NCI-H2196 treated with DMSO at 0.1 percent for 48 hours (cell line): Measurements from ENCODE around the gene FRMD4A.
"Not testable (repeated sequence)": the region's sequence is repeated elsewhere in the genome, so short reads cannot be mapped to it uniquely, and the experiment has no call there.

Experiments used
- DNase-seq: peaks from one replicate; lab custom pipeline; 2025; ENCODE audit not compliant: unreplicated experiment; lab: John Stamatoyannopoulos, UW

The FRMD4A gene

GRCh38 chr10:13734151-13734550 is 596.6 kb downstream of the FRMD4A start:
- no peak for DNase-seq

- no peak for DNase-seq
These were observed 597.7 kb downstream of the FRMD4A start for GRCh38 chr10:13733071-13733470.

GRCh38 chr10:13732465-13732881 is 598.3 kb downstream of the FRMD4A start:
- DNase-seq, result no peak

GRCh38 chr10:13731799-13732198 is 598.9 kb downstream of the FRMD4A start:
- no peak for DNase-seq

- DNase-seq, result no peak
These were observed 599.8 kb downstream of the FRMD4A start for GRCh38 chr10:13730956-13731355.

GRCh38 chr10:13730306-13730652 is 600.4 kb downstream of the FRMD4A start:
- DNase-seq, result no peak

GRCh38 chr10:13729586-13730305 is 601.0 kb downstream of the FRMD4A start:
- no peak for DNase-seq

GRCh38 chr10:13728898-13729535 is 601.7 kb downstream of the FRMD4A start:
- no peak for DNase-seq

- no peak for DNase-seq
These were observed 605.1 kb downstream of the FRMD4A start for GRCh38 chr10:13725594-13725993.

- DNase-seq, result no peak
These were observed 606.2 kb downstream of the FRMD4A start for GRCh38 chr10:13724484-13724883.

GRCh38 chr10:13722747-13723653 is 607.7 kb downstream of the FRMD4A start:
- DNase-seq, result no peak

GRCh38 chr10:13721486-13721885 is 609.2 kb downstream of the FRMD4A start:
- no peak for DNase-seq

- DNase-seq, result no peak
These were observed 610.0 kb downstream of the FRMD4A start for GRCh38 chr10:13720699-13721098.

- DNase-seq, result no peak
These were observed 611.3 kb downstream of the FRMD4A start for GRCh38 chr10:13719425-13719824.

GRCh38 chr10:13718820-13719219 is 611.9 kb downstream of the FRMD4A start:
- DNase-seq, result no peak

GRCh38 chr10:13717936-13718772 is 612.6 kb downstream of the FRMD4A start:
- no peak for DNase-seq

GRCh38 chr10:13717571-13717935 is 613.2 kb downstream of the FRMD4A start:
- no peak for DNase-seq

- DNase-seq, result no peak
These were observed 614.3 kb downstream of the FRMD4A start for GRCh38 chr10:13716081-13717071.

GRCh38 chr10:13715596-13715995 is 615.1 kb downstream of the FRMD4A start:
- not testable (repeated sequence) for DNase-seq

- no peak for DNase-seq
These were observed 615.6 kb downstream of the FRMD4A start for GRCh38 chr10:13715100-13715499.
